ENCODE data around the gene N4BP2.

Gene N4BP2

GRCh38 chr4:40199999-40200874 is 143.6 kb downstream of the N4BP2 start:
- no peaks in the 10 kb centered on the region for H3K36me3 ChIP-seq (ENCODE audit: control insufficient read depth, insufficient read depth, low read length, severe bottlenecking)
- no peak overlapping the region for H3K9ac ChIP-seq (ENCODE audit: low read length)
- no peaks in the 10 kb centered on the region for H3K4me1 ChIP-seq (ENCODE audit: control insufficient read depth, insufficient read depth, low read length)
- DNase-seq (ENCODE audit: low read depth), result no peak
- no peaks in the 10 kb centered on the region for H3K9me3 ChIP-seq (ENCODE audit: control insufficient read depth, low read length)
- no peaks in the 10 kb centered on the region for H3K27me3 ChIP-seq (replicated peaks; ENCODE audit: control insufficient read depth, insufficient read depth, low read length)
- H3K4me3 ChIP-seq (ENCODE audit: low read length), result no peak overlapping the region

- H3K4me1 ChIP-seq (ENCODE audit: control insufficient read depth, insufficient read depth, low read length), result peaks cover 4% of the 10 kb centered on the region
- H3K4me3 ChIP-seq (ENCODE audit: low read length), result no peak overlapping the region
- H3K36me3 ChIP-seq (ENCODE audit: control insufficient read depth, insufficient read depth, low read length, severe bottlenecking), result no peaks in the 10 kb centered on the region
- H3K9ac ChIP-seq (ENCODE audit: low read length), result no peak overlapping the region
- no peaks in the 10 kb centered on the region for H3K9me3 ChIP-seq (ENCODE audit: control insufficient read depth, low read length)
- H3K27me3 ChIP-seq (replicated peaks; ENCODE audit: control insufficient read depth, insufficient read depth, low read length), result no peaks in the 10 kb centered on the region
- peak; percentile 11 for DNase-seq (ENCODE audit: low read depth)
Observed at GRCh38 chr4:40200875-40201801, 144.5 kb downstream of the N4BP2 start.

DNA sequence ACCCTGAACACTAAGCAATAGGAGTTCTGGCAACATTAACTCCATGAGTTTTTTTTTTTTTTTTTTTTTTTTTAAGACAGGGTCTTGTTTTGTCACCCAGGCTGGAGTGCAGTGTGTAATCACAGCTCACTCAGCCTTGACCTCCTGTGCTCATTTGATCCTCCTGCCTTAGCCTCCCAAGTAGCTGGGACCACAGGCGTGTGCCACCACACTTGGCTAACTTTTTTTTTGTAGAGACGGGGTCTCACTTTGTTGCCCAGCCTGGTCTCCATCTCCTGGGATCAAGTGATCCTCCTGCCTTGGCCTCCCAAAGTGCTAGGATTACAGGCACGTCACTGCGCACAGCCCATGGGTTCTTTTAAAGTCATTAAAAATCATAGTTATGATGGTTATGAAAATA is 145.2 kb downstream of the N4BP2 start:
- Histone ChIP-seq H3K4me3 (ENCODE audit: low read length) (no peak overlapping the region), H3K36me3 (ENCODE audit: control insufficient read depth, insufficient read depth, low read length, severe bottlenecking) (no peaks in the 10 kb centered on the region)

DNA sequence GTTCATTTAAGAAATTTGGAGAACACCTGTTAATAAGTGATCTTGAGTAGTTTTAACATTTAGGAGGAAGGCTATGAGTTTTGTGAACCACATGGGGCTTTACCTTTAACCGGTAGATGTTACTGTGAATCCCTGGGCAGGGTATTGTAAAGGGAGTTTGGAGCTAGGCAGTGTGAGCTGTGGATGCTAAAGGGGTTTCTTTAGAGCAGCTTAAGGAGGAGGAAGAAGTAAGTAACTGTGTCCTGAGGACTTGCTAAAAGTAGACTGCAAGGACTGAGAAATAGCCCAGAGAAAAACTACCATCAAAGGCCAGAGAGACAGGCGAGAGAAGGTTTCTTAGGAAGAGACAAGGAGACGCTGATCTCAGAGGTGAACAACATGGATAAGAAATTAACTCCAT is 145.8 kb downstream of the N4BP2 start:
- H3K36me3 ChIP-seq (ENCODE audit: control insufficient read depth, insufficient read depth, low read length, severe bottlenecking), result no peaks in the 10 kb centered on the region
- DNase-seq (ENCODE audit: low read depth), result no peak
- H3K4me1 ChIP-seq (ENCODE audit: control insufficient read depth, insufficient read depth, low read length), result peaks cover 7% of the 10 kb centered on the region
- H3K9ac ChIP-seq (ENCODE audit: low read length), result no peak overlapping the region
- H3K27me3 ChIP-seq (replicated peaks; ENCODE audit: control insufficient read depth, insufficient read depth, low read length), result no peaks in the 10 kb centered on the region
- H3K4me3 ChIP-seq (ENCODE audit: low read length), result no peak overlapping the region
- no peaks in the 10 kb centered on the region for H3K9me3 ChIP-seq (ENCODE audit: control insufficient read depth, low read length)

More for the DNA sequence above, 145.2 kb downstream of the N4BP2 start:
- Histone ChIP-seq H3K9ac (ENCODE audit: low read length) (no peak overlapping the region), H3K4me1 (ENCODE audit: control insufficient read depth, insufficient read depth, low read length) (peaks cover 7% of the 10 kb centered on the region), H3K27me3 (replicated peaks; ENCODE audit: control insufficient read depth, insufficient read depth, low read length) (no peaks in the 10 kb centered on the region), H3K9me3 (ENCODE audit: control insufficient read depth, low read length) (no peaks in the 10 kb centered on the region)
- DNase-seq (ENCODE audit: low read depth), result no peak

- no peak for DNase-seq (ENCODE audit: low read depth)
- no peak overlapping the region for H3K9ac ChIP-seq (ENCODE audit: low read length)
Observed at GRCh38 chr4:40204507-40205258, 148.0 kb downstream of the N4BP2 start.

GRCh38 chr4:40205259-40206198 is 148.9 kb downstream of the N4BP2 start:
- Histone ChIP-seq H3K9me3 (ENCODE audit: control insufficient read depth, low read length) (no peaks in the 10 kb centered on the region), H3K4me1 (ENCODE audit: control insufficient read depth, insufficient read depth, low read length) (peaks cover 7% of the 10 kb centered on the region), H3K36me3 (ENCODE audit: control insufficient read depth, insufficient read depth, low read length, severe bottlenecking) (no peaks in the 10 kb centered on the region), H3K27me3 (replicated peaks; ENCODE audit: control insufficient read depth, insufficient read depth, low read length) (no peaks in the 10 kb centered on the region), H3K4me3 (ENCODE audit: low read length) (no peak overlapping the region), H3K9ac (ENCODE audit: low read length) (no peak overlapping the region)
- no peak for DNase-seq (ENCODE audit: low read depth)

More at GRCh38 chr4:40204507-40205258, 148.0 kb downstream of the N4BP2 start:
- no peaks in the 10 kb centered on the region for H3K27me3 ChIP-seq (replicated peaks; ENCODE audit: control insufficient read depth, insufficient read depth, low read length)
- H3K4me3 ChIP-seq (ENCODE audit: low read length), result no peak overlapping the region
- no peaks in the 10 kb centered on the region for H3K9me3 ChIP-seq (ENCODE audit: control insufficient read depth, low read length)
- H3K4me1 ChIP-seq (ENCODE audit: control insufficient read depth, insufficient read depth, low read length), result peaks cover 7% of the 10 kb centered on the region
- H3K36me3 ChIP-seq (ENCODE audit: control insufficient read depth, insufficient read depth, low read length, severe bottlenecking), result no peaks in the 10 kb centered on the region

DNA sequence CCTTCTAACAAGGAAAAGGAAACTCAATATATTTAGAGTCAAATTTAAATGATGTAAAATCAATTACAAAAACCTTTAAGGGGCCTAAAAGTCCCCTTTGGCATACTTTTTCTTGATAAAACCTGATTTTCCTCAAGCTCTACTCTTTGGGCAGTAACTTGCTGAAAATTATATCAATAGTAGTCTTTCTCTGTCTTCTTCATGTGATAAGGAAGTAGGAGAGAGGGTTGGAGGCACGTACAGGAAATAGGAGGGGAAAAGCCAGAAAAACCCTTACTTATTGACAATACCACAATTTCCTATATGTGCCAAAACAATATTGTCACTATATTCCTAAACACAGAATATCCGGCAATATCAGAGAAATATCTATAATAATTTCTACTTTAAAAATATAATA is 149.8 kb downstream of the N4BP2 start:
- H3K27me3 ChIP-seq (replicated peaks; ENCODE audit: control insufficient read depth, insufficient read depth, low read length), result no peaks in the 10 kb centered on the region
- no peaks in the 10 kb centered on the region for H3K36me3 ChIP-seq (ENCODE audit: control insufficient read depth, insufficient read depth, low read length, severe bottlenecking)
- H3K4me1 ChIP-seq (ENCODE audit: control insufficient read depth, insufficient read depth, low read length), result peaks cover 7% of the 10 kb centered on the region
- H3K9me3 ChIP-seq (ENCODE audit: control insufficient read depth, low read length), result no peaks in the 10 kb centered on the region
- no peak for DNase-seq (ENCODE audit: low read depth)
- H3K4me3 ChIP-seq (ENCODE audit: low read length), result no peak overlapping the region
- H3K9ac ChIP-seq (ENCODE audit: low read length), result no peak overlapping the region
